ENCODE measurements around the gene GPRIN3. TPM values are rescaled to one million over a fixed set of nuclear protein-coding genes. Genes with fewer than 3 reads are reported as not detected.
A peak's percentile ranks its signal among the peaks of the same experiment; 100 is the strongest.
"Not testable (repeated sequence)": the region's sequence is repeated elsewhere in the genome, so short reads cannot be mapped to it uniquely, and the experiment has no call there.

Gene GPRIN3
- total RNA-seq, 1 donor from 2014 or later = 0.51 TPM

DNA sequence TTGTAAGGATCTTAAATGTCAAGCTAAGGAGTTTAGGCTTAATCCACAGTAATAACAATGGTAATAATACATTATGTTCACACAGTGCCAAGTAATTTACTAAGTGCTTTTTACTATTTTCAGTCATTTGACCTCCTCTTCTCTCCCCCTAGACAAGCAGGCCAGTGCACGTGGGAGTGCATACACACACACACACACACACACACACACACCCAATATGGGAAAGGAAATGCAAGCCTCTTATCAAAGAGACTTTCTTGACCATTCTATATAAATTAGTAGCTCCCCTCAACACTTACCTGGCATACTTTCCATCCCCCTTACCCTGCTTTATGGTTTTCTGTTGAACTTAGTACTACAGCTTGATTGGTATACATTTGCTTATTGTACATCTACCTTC is 3.8 kb upstream of the GPRIN3 start:
- DNase-seq = no peak

DNA sequence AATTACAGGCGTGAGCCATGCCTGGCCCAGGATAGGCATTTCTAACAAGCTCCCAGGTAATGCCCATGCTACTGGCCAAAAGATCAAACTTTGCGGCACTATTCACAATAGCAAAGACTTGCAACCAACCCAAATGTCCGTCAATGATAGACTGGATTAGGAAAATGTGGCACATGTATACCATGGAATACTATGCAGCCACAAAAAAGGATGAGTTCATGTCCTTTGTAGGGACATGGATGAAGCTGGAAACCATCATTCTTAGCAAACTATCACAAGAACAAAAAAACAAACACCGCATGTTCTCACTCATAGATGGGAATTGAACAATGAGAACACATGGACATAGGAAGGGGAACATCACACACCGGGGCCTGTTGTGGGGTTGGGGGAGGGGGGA is 1.6 kb upstream of the GPRIN3 start:
- DNase-seq = not testable (repeated sequence)

DNA sequence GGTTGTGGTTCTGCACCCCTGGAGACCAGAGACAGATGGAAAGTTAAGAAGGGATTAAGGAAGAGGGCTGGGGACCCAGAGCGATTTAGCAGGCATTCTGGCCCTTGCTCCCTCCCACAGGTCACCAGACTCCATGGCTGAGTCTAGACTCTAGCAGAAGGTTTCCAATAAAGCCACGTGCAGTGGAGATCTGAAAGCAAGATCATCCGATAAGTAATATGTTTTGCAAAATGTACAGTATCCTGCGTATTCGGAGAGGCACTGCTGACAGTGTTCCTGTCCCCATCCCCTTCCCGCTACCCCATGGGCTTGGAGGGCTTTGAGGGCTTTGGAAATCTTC is 531 bp upstream of the GPRIN3 start:
- DNase-seq = no peak

DNA sequence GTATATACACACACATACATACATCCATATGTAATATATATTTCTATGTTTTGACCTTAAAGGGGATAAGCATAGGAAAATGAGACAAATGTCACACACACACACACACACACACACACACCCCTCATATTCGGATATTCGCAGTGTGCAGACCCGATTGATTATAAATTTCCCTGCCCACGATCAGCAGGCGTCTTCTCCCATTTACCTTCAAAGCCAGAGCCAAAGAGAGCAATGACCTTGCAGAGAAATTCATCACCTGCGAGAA is 488 bp downstream of the GPRIN3 start:
- DNase-seq = no peak

DNA sequence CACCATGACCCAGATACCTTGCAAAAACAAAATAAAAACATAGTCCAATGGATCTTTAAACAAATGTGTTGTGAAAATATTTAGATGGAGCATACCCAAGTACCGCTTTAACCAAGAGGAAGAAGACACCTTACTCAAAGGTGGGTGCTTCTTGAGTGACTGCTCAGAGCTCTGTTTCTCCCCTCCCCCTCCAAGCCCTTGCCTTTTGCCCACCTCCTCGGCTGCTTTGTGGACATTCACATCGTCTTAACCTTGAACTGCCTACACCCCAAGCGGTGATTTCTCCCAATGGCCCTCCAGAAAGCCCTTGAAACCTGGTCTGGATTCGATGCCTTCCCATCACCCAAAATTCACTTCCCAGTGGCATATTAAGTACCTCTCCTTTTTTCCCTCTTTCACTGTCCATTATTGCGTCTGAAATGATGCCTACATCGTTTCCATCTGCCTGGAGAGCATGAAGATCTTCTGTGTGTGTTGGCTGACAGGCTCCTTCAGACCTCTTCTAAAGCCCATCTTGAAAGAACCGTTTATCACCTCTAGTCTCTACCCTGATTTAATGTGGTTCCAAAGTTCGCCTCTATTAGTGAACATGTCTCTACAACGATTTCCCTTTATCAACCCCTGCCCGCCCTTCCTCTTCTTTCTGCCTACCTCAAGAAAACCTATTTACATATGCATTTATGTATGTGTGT is 968 bp downstream of the GPRIN3 start:
- DNase-seq = no peak

DNA sequence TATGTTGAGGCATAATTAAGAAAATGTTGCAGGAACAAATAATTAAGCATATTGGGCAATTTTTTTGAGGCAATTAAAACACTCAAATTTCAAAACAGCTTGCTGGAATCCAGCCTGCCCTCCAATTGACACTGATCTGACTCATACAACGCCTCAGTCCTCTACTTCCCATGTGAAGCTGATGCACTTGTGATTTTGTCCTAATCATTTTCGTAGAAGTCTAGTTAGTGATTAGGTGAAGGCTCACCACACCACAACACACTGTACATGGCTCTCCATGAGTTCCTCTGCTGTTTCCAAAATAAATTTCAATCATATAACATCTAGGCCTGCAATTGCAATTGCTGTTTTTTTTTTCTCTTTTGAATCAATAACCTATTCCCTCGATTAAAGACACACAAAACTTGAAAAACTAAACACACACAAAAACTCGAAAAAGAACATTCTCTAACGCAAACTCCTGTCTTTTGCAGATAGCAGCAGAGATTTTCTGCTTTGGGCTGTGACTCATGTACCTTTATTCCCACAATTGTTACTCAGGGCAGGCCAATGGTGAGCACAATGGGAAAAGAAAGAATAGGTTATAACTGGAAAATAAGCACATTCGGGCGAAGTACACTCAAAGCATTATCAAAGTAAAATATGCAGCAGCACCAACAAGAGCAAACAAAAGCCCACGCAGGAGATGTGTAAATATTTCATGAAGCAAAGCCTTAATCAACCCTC is 1.7 kb downstream of the GPRIN3 start:
- DNase-seq = peak; percentile 29

DNA sequence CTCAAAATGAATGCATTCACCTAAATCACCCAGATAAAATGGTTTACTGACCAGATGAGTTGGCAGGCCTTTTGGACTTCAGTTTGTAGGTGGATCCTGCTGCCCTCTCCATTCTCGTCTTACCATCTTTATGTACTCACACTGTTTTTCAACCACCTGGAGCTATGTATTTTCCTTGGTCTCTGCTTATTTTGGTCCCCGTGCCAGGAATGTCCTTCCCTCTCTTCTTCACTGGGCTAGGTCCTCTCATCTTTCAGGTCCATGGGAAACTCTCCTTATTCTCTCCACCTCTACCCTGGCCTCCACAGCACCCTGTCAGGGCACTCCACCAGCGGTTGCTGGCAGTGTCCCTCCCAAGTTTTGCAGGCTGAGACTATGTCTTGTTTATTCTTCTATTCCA is 2.6 kb downstream of the GPRIN3 start:
- DNase-seq = no peak

DNA sequence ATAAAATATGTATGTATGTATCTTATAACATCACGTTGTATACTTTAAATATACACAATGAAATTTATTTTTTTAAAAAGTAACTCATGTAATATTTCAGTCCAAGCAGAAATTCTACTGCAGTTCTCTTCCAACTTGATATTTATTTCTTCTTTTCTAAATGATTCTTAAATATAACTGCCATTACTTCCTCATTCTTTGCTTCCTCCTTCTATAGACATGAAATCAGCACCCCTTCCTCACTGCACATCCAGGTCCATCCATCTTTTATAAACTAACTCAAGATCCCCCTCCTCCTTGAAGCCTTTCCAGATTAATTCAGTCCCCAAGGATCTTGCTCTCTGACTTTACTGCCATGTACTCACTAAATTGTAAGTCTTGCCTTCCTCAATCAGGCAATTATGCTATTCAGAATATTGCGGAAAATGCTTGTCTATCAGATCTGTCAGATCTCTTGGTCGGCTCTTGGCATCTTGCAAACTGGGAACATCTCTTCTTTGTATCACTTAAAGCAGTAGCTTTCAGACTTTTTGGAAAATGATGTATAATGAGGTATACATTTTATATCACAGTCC is 3.7 kb downstream of the GPRIN3 start:
- no peak for DNase-seq

DNA sequence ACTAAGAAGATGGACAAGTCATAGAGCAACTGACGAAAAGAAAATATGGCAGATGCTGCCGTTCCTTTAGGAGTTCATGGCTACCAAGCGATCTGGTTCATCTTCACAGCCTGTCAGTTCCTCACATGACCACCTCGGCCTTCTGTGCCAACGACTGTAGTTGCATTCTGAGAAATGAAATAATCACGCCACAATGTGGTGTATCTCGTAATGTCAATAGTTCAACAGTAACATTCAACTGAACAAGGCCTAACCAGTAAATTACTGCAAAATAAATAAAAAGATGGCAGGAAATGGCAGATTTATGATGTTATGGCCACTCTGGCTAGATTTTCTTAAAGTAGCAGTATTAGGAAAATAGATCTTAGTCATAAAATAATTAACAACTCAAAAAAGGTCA is 4.4 kb downstream of the GPRIN3 start:
- no peak for DNase-seq

DNA sequence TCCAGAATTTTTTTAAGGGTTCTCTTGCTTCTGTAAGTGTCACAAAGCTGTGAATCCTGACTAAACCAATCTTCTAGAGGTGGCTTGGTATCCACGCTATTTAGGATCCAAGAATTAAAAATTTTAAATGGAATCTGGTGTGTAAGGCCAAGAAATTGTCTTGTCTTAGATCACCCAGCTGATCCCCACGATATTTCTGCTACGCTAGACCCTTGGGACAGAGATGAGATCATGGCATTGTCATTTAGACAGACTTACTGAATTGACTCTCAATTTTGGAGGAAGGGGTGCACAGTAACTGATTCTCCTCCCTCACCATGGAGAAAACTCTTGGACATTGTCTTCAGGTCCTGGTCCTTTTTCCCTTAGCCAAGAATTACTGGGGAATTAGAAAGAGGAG is 5.7 kb downstream of the GPRIN3 start:
- no peak for DNase-seq

DNA sequence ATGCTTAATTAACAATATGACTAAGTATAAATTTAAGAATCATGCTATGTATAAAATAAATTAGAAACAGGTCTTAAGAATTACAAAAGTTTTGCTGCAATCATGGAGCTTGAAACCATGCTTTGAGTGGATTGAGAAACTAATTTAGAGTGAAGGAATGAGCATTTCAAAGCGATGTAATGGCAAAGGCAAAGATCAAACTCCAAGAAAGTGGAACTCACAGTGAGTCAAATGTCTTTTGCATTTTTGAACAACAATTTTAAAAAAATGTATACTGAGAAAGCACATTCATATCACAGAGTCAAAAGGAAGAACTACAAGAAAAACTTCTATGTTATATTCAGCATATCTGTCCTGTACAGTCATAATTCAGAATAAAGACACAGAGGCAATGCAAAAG is 6.6 kb downstream of the GPRIN3 start:
- DNase-seq = no peak

DNA sequence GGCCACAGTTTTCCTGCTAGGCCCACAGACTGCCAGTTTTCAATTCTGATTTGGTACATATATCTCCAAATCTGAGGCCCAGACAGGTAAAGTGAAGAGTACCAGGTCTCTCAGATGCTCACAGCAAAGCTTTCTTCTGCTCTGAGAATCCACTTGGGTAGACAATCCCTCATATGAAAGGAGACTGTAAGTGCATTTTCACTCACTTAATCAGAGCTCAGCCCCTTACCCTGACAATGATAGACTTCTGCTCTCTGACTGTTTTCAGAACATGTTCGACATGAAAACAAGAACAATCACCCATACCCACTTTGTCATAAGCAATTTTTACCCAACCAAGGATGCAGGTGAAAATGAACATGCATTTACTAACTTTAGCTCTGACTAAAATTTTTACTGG is 7.1 kb downstream of the GPRIN3 start:
- no peak for DNase-seq

DNA sequence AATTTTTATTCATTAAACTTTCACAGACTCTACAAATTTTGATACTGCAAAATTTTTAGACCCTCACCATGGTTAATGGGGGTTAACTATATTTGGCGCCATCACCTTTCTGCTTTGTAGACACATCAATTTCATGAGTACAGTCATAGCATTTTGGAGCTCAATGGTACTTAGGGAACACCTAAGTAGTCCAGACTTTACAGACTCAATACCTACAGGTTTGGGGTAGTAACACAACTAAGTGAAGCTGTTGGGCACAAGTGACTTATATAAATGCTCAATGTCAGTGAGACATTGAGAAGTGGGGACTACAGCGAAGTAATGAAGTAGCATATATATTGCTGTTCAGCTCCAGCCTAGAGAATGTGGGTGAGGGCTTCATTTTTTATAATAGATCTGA is 7.5 kb downstream of the GPRIN3 start:
- DNase-seq = no peak

DNA sequence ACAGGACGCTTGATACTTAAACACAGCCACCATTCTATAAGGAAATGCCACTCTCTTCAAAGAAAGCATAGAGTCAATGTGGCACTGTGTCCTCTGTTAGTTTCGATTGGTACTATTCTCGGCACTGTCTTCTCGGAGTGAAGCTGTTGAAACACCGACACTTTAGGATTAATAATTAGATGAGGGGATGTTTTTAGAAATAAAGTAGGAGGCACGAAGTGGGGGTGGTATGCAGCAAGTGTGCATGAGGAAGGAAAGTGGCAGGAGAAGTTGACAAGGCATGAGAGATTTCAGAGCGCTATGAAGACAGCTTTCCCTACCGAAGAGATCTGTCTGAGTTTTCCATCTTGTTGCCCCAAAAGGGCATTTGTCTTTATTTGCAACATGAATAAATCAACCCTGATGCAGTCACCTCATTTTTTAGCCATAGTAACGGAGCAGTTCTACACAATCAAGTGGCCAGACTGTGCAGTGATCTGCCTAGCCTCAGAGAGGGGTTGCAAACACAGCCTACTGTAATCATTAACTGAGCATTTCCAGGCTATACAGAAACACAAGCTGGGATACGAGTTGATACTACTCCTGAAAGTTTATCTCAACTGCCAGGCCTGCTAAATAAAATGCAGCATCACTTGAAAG is 8.3 kb downstream of the GPRIN3 start:
- DNase-seq = no peak

DNA sequence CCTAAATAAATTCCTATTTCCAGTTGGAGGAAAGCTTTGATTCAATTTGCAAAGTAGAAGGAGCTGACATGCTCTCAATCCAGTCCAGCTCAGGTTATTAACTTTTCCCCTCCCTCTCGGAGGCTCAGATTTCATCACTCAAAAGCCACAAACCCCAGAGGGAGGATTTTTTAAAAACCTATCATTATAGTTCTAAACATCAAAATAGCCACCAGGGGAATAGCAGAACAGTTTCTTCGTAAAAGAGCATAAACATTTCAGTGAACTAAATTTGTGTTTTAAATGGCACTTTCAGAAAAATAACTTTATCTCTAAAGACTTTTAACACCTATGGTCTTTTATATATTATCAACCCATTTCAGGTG is 8.8 kb downstream of the GPRIN3 start:
- no peak for DNase-seq

DNA sequence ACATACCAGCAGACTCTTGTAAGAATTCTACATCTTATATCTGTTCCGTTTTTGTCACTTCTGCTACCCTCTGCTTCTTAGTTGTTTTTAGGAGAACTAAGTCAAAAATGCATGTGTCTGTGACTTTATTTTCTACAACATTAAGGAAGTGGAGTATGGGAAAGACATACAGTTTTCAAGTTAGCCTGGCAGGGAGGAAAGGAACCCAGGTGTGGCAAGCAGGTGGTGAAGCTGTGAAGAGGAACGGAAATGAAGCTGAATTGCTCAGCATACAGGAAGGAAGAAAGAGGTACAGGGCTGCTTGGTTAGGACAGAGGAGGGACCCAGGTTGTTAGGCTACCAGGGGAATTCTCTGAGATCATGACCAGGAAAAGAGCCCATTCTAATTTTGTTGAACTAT is 9.4 kb downstream of the GPRIN3 start:
- no peak for DNase-seq

DNA sequence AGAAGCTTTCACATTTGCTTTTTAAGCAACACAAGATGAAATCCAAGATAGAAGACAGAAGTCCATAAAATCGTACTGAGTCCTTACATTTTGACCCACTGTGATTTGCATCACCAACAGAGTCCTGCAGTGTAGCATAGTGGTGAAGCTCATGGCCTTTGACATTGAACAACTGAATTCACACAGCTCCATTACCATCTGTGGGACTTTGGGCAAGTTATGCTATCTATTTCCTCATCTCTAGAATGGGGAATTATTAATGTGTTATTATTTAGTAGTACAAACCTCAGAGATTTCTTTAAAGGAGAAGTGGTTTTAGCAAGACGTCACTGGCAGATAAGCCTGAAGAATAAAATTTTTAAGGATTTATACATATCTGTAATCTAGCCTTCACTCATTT is 10.7 kb downstream of the GPRIN3 start:
- no peak for DNase-seq

DNA sequence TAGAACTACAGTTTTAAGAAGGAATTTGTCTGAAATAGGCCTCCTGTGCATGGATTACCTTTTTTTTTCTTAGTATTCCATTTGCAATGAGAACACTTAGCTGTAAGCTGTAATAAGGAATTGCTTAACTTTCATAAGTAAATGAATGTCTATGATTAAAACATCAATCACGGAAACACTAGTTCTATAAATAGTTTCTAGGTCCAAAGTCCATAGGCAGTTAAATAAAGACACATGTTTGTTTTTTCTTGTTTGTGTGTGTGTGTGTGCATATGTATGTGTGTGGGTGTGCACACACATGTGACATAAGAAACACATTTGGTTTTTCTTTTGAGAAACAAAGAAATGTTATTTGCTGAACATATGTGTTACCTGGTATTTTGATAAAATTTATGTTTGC is 11.2 kb downstream of the GPRIN3 start:
- no peak for DNase-seq

DNA sequence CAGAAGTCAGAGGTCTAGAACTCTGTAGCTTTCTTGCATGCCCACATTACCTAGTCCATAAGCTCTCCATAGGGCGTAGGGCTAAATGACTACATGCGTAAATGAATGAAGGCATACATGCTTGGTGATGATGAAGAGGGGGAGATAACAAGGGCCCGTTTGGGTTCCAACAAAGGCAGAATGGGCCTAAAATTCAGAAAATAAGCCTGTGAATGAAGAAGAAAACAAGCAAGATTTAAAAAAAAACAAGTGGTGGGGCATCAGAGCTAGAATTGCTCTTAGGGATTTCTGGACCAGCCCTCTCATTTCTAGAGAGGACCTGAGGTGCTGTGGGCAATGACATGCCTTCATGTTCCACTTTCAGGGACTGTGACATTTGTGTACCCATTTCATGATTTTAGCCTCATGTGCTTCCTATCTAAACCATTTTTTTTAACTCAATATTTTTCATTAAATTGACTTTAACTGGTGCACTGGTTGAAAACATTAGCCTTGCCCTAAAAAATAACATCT is 12.1 kb downstream of the GPRIN3 start:
- DNase-seq = no peak

DNA sequence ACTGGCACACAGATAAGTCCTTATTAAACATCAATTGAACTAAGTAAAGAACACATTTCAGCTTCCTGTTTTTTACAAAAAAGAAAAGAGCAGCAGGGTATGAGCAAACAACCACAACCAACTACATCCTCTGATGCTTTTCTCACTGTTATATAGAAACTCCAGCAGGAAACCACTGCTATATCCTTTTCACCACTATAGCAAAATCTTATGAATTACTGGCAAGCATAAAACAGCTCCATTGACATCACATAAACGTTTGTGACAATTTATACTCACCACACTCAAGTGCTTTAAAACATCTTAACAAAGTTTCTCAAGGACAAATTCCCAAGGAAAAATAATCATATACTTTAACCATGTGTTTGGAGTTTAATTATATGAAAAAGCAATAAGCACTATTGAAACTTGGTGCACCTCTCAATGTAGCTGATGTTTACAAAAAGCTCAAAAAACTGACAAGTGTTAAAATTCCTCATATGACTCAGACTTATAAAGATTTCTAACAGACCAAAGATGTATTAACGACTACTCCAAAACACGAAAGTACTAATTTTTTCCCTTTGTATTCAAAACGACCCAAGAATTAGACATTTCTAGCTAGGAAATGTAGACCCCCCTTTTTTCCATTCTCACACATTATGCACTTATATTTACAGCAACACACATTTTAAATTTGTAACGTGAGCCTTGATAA is 12.9 kb downstream of the GPRIN3 start:
- DNase-seq = no peak

DNA sequence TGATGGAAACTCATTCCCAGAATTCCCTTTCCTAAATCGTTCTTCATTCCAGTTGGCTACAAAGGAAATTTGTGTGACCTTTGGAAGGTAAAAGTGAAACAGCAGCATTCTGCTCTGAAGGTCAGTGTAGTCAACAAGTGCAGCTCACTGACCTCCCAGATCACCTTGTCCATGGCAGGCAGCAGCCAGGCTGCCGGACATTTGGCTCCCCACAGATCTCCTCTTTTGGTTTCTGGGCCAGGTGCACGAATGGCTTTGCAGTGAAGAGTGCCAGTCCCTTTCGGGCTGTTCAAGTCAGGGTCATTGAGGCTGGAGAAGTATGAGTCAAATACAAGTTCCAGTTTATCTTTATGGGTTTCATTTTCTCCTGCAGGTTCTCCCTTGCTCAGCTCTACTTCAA is 14.3 kb downstream of the GPRIN3 start:
- DNase-seq = no peak

DNA sequence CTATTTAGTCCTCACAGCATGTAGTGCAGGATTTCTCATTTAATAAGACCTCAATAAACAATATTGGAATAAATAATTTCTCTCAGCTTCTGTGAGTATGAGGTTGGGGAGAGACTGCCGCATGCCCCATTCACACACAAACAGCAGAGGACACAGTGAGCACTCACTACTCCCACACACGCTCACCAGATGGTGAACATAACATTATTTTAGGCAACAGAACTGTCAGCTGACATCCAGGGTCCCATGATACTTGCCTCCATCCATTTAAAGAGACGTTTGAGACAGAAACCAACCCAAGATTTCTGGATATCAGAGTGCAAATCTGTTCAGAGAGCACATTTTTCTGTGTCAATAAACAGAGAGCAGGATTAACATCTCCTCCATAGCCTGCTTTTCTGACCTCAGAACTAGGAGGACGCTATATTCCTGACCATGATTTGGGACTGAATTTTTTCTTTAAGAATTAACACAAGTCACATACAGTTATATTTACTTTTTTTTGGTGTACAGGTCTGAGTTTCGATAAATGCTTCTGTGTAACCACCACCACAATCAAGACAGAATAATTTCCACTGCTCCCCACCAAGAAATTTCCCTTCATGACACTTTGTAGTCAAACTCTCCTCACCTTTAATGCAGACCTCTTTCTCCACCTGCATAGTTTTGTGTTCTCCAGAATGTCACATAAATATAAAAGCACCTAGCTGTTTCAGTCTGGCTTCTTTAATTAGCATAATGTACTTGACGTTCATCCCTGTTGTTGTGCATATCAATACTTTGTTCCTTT is 16.7 kb downstream of the GPRIN3 start:
- no peak for DNase-seq

DNA sequence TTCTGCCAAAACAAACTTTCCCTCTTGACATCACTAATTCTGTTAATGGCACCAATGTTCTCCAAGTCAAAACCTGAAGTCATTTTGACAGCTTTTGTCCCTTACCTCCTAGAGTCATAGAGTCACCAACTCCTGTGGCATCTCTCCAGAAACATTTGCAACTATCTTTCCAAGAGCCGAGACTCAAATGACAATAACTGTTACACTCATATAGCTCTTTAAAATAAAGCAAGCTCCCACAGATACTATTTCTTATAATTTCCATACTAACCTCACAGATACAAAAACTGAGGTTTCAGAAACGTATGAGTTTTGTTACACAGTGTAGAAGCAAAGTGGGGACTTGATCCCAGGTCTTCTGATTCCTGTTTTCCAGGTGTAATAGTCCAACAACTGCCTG is 18.3 kb downstream of the GPRIN3 start:
- no peak for DNase-seq

All from dermis blood vessel endothelial cell (primary cell).